AG08396 (cell line): Measurements from ENCODE around the gene GABRG3.

Experiments
- DNase-seq: peaks from one replicate; pipeline ENCODE4 v3.0.0; 2012; ENCODE audit warnings: low spot score, mixed read lengths

GABRG3 gene

DNA sequence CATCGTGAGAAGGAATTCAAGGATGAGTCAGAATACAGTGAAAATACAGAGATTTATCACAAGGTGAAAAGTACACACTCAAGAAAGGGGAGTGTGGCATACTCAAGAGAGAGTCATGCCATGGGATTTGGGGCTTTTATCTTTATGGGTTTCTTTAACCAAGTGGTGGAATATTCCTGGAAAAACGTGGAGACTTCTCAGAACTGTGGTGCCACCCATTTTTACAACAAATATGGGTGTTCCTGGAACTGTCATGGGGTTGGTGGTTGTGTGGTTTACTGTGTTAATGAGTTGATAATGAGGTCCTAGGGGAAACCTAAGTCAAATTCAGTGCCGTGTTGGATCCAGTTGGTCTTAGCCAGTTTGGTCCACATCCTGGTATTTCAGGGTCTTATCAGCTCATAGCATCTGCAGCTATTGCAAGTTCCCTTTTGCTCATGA, 497.2 kb downstream of the GABRG3 start:
- no peak for DNase-seq

GRCh38 chr15:27473845-27474244, 502.9 kb downstream of the GABRG3 start:
- DNase-seq: no peak

DNA sequence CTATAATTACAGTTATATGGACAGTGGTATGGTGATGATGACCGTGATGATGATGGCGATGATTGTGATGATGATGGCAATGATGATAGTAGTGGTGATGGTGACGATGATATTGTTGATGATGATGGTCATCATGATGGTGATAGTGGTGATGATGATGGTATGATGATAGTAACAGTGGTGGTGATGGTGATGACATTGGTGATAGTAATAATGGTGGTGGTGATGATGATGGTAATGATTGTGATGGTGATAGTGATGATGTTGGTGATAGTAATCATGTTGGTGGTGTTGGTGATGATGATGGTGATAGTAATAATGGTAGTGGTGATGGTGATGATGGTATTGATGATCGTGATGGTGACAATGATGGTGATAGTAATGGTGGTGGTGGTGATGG, 504.4 kb downstream of the GABRG3 start:
- no peak for DNase-seq

DNA sequence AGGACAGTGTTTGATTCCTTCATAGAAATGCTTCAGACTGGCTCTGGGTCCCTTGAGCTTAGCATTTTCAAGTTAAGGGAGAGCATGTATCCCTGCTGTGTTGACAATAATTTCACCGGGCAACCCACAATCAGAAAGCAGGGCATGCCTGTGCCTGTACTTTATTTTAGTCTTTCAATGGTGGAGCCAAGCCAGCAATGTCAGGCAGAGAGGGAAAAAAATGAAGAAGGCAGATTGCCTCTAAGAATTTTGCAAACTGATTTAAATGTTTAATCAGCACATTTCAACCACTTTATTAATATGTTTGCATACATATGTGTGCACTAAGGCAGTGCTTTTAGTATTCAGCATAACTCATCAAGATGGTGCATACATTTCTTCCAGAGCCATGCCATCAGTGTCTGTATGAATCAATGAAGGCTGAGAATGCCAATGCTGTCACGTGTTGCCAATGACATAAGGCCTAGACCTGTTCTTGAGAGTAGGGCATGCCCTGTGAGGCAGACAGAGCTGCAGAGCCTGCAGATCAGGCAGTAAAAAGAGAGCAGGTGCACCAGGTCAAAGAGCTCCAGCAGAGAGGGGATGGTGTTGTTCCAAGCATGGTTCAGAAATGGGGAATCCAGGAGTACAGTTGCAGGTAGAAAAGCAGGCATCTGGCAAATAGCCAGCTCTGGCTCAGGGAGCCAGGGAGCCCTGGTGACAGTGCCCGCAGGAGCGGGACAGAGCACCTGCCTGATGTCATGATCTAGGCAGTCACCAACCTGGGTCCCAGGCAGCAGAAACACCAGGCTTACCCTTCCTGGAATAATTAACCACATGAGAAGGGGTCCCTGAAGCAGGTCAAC, 508.5 kb downstream of the GABRG3 start:
- DNase-seq: no peak

- DNase-seq: no peak
Measured at GRCh38 chr15:27480141-27480530, 509.2 kb downstream of the GABRG3 start.

- DNase-seq: no peak
Measured at GRCh38 chr15:27480642-27481041, 509.7 kb downstream of the GABRG3 start.

- no peak for DNase-seq
Measured at GRCh38 chr15:27481768-27482167, 510.8 kb downstream of the GABRG3 start.

DNA sequence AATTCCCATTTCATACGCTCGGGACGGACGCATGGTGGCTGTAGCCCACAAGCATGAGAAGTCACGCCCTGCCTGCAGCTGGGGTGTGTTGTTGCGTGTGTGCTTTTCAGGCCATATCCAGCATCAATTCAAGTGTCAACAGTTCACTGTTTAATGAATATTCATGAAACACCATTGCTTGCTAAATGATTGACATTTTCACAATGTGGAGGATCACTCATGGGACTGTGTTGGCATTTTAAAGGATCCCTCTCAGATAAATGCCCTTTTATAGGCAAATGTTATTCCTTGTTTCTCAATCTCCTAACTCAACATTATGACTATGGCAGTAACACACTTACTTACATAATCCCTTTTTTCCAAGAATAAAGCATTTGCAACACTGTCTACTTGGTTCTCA, 511.3 kb downstream of the GABRG3 start:
- DNase-seq: no peak

DNA sequence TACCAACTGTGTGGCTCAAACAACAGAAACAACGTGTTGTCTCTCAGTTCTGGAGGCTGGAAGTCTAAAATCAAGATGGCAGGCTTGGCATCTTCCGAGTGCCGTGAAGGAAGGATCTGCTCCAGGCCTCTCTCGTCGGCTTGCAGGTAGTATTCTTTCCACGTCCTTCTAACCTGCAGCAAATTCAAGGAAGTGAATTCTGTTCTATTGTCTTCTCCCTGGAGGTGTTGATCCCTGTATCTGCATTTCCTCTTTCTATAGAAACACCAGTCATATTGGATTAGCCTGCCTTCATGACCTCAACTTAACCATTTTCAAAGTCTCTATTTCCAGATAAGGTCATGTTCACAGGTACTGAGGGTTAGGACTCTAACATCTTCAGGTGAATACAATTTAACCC, 512.1 kb downstream of the GABRG3 start:
- DNase-seq: no peak

DNA sequence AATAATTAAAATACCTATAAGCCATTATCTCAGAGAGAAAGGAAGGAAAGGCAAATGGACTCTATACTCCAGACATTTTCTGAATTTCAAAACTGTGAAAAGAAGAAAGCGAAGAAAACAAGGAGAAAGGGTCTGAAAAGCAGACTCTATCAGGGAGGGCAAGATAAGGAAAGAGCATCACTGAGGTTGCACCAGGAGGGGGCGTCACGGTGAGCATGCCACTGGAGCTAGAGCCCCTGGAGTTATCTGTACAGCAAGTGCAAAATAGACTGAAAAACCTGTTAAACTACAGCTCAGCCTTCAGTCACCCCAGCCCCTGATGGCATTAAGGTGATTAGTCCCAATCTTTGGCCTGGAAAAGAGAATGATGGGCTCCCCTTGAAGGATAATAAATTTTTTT, 514.3 kb downstream of the GABRG3 start:
- DNase-seq: no peak

- no peak for DNase-seq
Measured at GRCh38 chr15:27486051-27486450, 515.1 kb downstream of the GABRG3 start.

DNA sequence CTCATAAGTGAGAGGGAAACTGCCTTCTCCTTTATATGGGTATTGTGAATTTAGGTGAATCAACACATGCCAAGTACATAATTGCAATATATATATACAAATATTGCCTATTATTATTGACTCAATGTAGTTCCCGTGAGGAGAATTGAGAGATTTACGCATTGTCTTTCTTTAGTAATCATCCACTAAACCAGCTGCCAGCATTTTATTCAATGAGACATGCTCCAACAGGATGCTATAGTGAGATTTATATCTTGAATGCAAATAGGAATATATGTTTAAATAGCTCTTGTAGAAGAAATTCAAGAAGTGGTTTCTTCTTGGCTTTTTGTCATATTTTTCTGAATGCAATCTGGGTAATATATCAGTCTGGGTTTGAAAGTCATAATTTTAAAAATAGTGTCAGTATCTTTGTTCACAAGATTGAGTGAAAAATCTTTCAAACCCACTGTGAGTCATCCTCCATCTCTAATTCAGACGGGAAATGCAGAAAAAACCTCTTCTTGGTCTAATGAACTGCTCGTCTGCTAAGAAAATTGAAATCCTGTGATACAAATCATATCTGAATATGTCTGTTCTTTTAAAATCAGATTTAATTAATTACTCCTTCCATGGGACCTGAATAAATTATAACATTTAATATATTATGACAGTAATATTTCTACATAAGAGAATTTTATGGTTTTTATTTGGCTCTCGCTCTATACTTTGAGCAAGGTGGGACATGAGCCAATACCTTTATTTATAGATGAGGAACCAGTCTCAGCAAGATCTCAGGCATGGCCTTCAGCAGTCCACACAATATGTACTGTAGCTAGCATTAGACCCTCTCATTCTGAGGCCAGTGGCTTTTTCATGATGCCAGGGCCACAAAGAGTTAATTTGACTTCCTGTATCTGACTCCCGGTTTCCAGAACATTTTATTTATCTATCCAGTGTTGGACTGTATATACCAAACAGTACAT, 516.0 kb downstream of the GABRG3 start:
- DNase-seq: no peak

DNA sequence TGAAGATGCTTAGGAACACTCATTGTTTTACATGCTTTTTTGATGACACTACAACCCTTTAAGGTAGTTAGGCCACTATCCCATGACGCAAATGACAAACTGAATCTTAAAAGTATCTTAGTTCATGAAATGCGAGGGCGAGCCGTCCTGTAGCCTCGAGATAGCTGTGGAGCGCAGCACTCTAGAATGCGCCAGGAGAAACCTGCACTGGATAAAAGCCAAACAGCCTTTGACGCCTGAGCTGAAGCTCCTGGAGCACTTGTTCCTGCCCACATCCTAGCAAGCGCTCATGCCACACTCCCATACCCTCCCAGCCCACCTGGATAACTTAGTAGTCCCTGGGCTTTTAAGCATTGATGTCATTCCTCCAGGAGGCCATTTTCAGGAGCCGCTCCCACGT, 516.9 kb downstream of the GABRG3 start:
- no peak for DNase-seq

- DNase-seq: no peak
Measured at GRCh38 chr15:27490867-27491595, 520.0 kb downstream of the GABRG3 start.

DNA sequence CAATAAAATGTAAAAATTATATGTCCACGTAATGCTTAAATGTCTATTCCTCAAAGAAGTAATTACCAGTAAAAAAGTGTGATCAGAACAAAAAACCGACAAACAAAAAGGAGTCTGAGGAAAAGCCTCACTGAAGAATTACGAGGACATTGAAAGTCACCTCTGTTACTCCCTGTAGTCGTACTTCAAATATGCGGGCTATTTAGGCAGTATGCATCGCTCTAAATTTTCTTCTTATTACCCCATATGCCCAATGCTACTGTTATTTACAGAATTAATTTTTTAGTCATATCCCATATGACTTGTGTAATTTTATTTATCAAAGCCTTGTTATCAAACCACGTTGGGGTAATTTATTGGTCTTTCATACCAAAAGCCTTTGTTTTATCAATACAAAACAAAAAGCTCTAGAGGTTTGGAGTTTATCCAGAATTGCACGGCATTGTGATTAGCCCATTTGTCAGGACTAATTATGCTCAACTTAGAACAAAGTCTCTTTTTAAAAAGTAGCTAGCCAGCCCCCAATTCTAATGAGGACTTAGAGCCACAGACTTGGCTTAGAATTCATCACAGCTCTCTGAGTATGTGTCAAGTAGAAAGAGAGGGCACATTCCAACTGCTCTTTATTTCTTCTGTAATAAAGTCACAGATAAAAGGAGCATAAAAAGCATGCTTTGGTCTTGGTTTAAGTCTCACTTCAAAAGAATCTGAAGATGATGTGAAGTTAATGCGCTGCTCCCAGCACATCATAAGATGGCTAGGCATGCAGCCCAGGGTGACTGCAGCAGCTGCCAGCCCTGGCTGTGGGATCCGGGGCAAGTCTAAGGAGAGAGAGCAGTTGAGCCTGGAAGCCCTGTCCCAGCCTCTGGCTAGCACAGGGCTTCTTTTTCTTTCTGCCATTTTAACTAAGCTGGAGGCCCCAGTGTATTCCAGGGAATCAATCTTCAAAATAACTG, 521.0 kb downstream of the GABRG3 start:
- DNase-seq: no peak

DNA sequence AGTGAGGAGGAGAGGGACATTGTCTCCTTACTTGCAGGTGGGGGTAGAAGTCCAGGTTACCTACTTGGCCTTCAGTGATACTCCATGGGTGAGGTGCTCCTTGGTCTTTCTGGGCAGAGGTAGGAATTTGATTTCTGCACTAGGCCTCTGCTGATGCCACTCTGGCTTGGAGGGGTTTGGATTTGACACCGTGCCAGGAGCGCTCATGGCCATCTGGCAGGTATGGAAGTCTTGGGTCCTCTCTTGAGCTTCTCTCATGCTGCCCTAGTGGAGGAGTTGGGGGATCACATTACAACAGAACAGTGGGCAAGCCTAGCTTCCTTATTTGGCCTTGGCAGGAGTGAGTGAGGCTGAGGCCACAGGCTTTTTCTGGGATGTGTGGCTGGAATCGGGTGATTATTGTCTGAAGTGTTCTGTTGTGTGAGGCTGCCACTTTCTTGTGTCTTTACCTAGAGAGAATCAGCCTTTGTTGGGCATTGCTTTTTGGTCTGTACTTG, 525.0 kb downstream of the GABRG3 start:
- DNase-seq: no peak

DNA sequence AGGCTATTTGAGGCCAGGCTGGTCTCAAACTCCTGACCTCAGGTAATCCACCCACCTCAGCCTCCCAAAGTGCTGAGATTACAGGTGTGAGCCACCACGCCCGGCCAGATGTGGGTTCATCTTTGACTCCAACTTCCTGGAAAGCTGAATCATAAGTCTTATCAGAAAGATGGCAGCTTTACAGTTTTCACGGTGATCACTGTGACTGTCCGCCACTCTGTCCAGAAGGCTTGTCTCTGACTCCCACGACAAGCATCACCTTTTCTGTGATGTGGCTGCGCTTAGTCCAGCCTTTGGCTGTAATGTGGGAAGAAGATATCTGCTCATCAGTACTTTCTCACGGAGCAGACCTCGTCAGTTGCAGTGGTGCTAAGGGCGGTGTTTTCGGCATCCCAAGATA, 527.7 kb downstream of the GABRG3 start:
- DNase-seq: no peak

- no peak for DNase-seq
Measured at GRCh38 chr15:27499191-27499590, 528.2 kb downstream of the GABRG3 start.

DNA sequence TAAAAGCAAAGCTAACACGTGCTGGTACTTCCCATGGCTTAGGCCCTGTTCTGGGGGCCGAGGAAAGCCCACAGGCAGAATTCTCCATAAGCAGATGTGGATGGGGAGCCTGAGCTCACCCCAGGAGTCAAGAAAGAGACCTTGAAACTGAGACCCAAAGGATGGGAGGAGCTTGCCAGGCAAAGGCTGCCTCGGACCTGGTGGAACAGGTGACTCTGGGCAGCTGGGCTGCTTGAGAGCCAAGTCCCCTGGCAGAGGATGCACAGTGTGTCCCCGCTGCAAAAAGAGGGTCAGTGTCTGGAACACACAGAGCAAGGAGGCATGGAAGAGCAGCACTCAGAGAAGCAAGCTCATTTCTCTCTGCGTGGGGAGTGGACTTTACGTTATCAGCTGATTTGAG, 528.7 kb downstream of the GABRG3 start:
- no peak for DNase-seq

GRCh38 chr15:27500206-27500605, 529.2 kb downstream of the GABRG3 start:
- DNase-seq: no peak

DNA sequence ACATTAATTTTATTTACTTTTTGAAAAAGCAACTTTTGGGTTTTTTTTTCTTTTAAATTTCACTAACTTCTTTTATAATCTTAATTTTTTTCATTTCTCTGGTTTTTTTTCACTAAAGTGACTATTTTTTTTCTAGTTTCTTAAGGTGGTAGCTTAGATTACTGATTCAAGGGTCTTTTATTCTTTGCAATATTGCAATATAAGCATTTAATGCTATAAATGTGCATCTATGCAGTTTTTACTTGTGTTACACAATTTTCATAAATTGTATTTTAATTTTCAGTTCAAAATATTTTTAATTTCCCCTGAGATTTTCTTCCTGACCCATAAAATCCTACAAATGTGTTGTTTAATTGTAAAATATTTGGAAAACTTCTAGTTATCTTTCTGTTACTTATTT, 535.8 kb downstream of the GABRG3 start:
- DNase-seq: no peak
